Stimulated activated CD8-positive, alpha-beta memory T cell treated with anti-CD3 and anti-CD28 coated beads, Interleukin-4, amount 100 ng/mL, for 48 hours (primary cell): ENCODE measurements around the gene TNS3.

Source experiments
- DNase-seq: peaks from one replicate; pipeline ENCODE4 v3.0.0-alpha.2; 2020

Gene TNS3

GRCh38 chr7:47580811-47581331 lies 1.0 kb downstream of the TNS3 start:
- no peak for DNase-seq

DNA sequence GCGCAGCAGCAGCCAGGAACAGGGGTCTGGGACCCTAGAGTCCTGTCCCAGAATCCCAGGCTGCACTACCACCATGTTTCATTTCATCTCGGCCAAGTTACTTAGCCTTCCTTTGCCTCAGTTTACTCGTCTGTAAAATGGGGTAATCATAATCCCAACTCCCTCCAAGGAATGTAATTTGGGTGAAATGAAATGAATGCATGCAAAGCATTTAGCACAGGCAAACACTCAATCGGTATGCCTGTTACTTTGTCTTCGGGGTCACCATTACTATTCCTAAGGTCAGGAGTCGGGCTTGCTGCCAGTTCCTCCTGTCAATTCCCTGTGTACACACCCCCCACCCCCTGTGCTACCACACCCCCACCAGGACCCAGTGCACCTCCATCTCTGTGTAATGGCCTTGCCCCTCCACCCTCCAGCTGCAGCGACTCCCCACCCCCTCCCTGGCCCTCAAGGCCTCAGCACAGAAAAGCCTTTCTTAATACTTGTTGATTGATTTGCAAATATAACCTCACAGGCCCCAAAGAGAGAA lies 1.7 kb downstream of the TNS3 start:
- DNase-seq, result no peak

GRCh38 chr7:47579458-47579857 lies 2.5 kb downstream of the TNS3 start:
- no peak for DNase-seq

- no peak for DNase-seq
Measured at GRCh38 chr7:47578579-47579270, 3.2 kb downstream of the TNS3 start.

DNA sequence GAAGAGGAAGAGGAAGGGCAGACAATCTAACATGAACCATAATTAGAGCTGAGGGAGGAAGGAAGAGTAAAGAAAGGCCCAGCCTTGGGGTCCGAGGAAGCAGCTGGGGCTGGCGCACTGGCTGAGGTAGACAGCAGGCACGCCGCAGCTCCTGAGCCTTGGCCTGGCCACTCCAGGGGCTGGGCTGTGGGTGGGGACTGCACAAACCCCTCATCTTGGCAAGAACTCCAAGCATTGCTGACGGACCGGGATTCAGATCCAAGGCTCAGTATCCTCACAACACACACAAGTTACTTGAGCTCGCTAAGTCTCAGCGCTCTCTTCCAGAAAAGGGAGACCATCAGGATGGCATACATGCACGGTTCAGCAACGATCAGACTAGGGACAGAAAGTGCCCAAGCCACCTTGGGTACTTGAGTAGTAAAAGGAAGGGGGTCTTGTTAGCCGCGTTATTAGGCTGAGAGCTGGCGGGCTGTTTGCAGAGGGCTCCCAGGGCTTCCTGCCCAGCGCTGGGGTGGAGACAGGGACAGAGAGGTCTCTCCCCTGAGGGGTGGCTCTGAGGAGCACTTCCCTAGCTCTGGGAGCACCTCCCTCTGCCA lies 4.5 kb downstream of the TNS3 start:
- no peak for DNase-seq

- no peak for DNase-seq
Measured at GRCh38 chr7:47576866-47577306, 5.0 kb downstream of the TNS3 start.

DNA sequence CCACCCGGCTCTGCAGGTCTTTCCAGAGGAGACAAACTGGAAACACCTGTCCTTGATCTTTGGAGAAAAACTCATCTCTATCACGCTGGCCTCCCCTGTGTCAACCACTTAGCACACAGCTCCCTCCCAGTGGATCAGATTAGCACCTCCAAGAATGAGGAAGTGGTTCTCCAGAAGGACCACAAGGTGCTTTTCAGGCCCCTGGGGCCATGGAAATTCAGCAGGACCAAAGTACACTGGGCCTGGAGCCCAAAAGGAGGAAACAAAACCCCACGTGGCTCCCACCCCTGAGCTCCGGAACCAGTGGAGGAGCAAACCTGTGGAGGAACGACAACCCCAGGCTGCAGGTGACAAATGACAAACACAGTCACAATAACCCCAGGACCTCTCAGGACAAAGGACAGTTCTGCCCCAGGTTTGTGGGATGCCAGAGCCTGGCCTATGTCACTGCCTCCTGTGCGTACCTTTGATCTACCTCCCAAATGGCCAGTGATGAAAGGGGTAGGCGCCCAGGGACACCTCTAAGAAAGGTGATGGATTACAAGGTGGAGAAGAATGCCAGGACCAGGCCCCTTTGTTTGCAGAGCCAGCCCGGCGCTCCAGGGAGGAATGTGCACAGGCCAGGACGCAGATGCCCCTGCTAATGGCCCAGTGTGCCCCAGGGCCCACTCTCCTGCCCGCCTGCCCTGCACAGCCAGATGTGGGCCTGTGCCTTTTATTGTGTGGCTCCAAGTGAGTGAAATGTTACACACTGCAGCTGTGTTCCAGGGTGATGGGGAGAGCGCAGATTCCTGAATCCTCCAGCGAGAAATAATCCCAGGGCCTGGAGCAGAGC lies 5.7 kb downstream of the TNS3 start:
- DNase-seq, result no peak

GRCh38 chr7:47574482-47575329 lies 7.2 kb downstream of the TNS3 start:
- DNase-seq, result no peak

DNA sequence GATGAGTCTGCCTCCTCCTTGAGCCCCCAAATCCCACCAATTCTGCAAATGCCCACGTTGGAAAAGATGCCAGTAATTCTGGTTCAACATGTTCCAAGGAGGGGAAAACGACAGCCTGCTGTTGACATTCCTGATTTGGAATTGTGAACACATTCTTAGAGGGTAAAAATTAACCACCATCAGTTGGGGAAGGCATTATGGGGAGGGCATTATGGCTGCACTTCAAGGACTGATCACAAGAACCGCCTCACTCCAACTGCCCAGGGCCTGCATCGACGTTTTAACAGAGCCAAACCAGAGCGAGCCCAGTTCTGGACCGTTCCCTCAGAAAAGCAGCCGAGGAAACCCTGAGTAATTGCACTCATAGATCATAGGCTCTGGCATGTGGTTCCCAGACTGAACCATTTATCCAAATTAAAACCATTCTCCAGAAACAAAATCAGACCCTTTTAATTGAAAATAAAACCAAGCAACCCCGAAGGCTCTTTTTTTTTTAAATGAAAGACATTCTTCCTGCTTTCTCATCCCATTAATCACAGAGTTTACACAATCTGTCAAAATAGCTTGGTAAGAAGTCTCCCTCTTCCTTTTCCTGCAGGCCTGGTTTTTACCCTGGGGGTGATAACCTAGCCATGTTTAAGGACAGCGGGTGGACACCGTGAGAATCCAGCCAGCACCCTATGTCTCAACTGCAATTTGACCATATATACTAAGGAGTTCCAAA lies 8.0 kb downstream of the TNS3 start:
- no peak for DNase-seq

GRCh38 chr7:47572939-47573757 lies 8.8 kb downstream of the TNS3 start:
- DNase-seq, result no peak

GRCh38 chr7:47572094-47572445 lies 9.8 kb downstream of the TNS3 start:
- DNase-seq, result no peak

- no peak for DNase-seq
Measured at GRCh38 chr7:47571331-47572093, 10.4 kb downstream of the TNS3 start.

DNA sequence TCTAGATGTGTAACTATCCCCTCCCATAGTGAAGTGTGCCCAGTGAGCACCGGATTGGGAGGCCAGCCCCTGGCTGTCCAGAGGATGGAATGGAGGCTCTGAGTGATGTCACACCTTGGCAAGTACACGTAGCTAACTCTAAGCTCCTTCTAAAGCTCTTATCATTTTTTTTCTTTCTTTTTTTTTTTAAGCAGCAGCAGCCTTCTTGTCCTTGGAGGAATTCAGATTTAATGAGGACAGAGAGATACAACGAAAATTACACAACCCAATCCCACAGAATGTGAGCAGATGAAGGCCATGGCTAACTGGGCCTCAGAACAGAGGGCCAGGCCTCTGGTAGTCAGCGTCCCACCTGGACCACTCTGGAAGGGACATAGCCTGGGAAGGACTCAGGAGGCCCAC lies 11.3 kb downstream of the TNS3 start:
- DNase-seq, result no peak

- DNase-seq, result no peak
Measured at GRCh38 chr7:47568547-47568946, 13.4 kb downstream of the TNS3 start.

DNA sequence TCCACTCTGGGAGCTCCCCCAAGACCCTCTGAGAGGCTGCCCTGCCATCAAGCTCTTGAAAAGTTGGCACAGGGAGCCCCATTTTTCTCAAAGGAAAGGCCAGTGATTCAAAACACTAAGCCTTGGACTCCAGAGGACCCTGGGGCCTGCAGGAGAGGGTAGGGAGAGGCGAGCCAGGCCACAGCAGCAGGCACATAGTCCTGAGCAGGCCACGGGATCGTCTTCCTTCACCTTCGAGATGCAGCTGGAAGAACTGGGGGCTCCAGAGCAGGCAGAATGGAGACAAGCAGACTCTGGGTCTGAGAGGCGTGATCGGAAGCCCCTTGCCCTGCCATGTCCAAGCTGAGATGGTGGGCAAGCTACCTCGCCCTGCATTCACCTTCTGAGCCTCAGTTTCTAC lies 13.9 kb downstream of the TNS3 start:
- no peak for DNase-seq

DNA sequence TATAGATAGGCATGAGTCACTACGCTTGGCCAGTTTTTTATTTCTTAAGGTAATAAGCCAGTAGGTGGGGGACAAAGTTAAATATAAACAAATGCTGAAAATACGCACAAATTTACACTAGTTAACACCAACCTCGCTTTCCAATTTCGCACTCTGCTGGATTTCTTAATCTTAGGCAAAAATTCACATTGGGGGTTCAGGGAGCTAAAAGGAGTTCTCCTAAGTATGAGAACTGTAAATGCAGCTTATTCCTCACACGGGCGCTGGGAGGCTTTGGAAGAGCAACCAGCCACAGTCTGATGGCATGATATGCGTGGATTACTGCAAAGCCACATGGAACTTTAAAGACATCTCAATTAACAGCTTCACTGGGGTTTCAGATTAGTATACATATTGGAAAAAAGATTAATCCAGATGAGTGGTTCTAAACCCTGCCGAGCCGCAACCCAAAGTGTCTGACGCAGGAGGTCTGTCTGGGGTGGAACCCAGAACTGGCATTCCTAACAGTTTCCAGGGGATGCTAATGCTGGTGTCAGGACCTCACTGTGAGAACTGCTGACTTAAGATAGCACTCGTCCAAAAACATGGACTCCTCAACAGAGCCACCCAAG lies 16.2 kb downstream of the TNS3 start:
- no peak for DNase-seq

DNA sequence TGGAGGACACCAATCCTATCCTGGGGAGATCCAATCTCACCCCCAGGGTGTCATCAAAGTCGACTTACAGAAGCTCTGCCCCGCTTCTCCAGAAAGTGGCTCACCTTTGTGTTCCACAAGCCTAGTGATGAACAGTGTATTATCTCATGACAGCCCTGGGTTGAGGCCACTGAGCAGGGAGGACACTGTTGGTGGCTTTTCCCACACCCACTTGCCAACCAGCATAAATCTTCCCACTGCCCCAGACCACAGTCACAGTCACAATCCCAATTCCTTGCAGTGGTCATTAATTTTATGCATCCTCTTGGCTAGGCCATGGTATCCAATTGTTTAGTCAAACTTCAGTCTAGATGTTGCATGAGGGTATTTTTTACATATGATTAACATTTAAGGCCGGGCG lies 18.4 kb downstream of the TNS3 start:
- no peak for DNase-seq

DNA sequence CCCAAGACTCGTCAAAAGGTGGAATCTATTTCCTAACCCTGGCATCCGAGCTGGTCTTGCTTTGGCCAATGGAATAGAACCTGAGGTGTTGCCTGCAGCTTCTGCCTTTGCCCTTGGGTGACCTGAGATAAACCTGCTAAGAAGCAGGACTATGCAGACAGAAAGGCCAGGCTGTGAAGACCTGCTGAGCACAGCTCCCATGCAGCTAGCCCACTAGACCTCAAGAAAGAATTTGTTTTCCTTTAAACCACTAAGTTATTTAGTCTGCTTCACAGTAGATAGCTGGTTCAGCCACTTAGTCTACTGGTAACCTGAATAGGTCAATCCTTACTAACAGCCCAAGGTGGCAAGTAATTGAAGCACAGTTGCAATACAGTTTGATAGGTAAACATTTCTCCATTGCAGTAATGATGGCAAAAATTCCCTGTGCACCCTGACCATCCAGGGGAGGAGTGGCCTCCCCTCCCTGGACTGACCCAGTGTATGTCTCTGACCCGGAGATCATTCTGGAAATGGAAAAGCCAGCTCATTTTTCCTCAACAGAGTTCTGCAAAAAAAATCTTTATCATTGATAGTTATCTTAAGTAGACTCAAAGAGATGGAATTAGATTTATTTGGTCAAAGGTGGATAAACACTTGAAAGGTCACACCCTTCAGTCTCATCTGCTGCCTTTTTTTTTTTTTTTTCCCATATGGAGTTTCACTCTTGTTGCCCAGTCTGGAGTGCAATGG lies 20.0 kb downstream of the TNS3 start:
- no peak for DNase-seq
